SK-N-SH treated with all-trans-retinoic acid at 6 μM for 48 hours (cell line): ENCODE results near the gene KLF5.

Experiments used
- ISL1 ChIP-seq: fragments of 250-450 bp; sonication (Bioruptor Pico); IDR thresholded peaks from 2 replicates; pipeline ENCODE4 v2.1.2; 2022; ENCODE audit warnings: mild to moderate bottlenecking, moderate library complexity
- PATZ1 ChIP-seq: fragments of 250-450 bp; sonication (Bioruptor Pico); IDR thresholded peaks from 2 replicates; pipeline ENCODE4 v1.8.0; 2020; ENCODE audit warnings: mild to moderate bottlenecking, moderate library complexity, borderline replicate concordance
- SNAI2 ChIP-seq: fragments of 250-450 bp; sonication (Bioruptor Pico); IDR thresholded peaks from 2 replicates; pipeline ENCODE4 v1.5.0; 2020; ENCODE audit warnings: mild to moderate bottlenecking, moderate library complexity
- TSHZ2 ChIP-seq: fragments of 250-450 bp; sonication (Bioruptor Pico); IDR thresholded peaks from 2 replicates; pipeline ENCODE4 v1.5.0; 2020; ENCODE audit warnings: mild to moderate bottlenecking, moderate library complexity
- ZFP30 ChIP-seq: fragments of 450-650 bp; formaldehyde crosslinking; IDR thresholded peaks from 2 replicates; pipeline ENCODE4 v1.5.0; 2022; ENCODE audit warnings: mild to moderate bottlenecking, moderate library complexity
- ZNF8 ChIP-seq: fragments of 450-650 bp; formaldehyde crosslinking; IDR thresholded peaks from 2 replicates; pipeline ENCODE4 v1.5.0; 2020; ENCODE audit warnings: mild to moderate bottlenecking, moderate library complexity

DNA sequence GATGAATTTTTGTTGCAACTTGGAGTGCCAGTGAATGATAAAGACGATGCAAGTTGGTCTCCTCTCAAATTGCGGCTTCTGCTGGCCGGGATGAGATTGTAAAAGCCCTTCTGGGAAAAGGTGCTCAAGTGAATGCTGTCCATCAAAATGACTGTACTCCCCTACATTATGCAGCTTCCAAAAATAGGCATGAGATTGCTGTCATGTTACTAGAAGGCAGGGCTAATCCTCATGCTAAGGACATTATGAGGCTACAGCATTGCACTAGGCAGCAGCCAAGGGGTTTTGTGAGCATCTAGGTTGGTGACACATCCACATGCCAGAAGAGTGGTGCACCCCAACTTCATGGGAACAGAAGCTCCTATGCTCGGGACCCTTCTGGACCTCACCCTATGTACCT is 22.2 kb upstream of the KLF5 start:
- TF ChIP-seq SNAI2 (no peak), PATZ1 (no peak), ZNF8 (no peak), ZFP30 (no peak), ISL1 (CRISPR knock-in tag) (no peak), TSHZ2 (CRISPR knock-in tag) (no peak)
